HepG2 (cell line): Measurements from ENCODE around the gene SLC7A8. TPM values are rescaled to one million over a fixed set of nuclear protein-coding genes. Genes with fewer than 3 reads are reported as not detected.

Source experiments
- ATAC-seq: fragments of 200-7000 bp; cut with Tn5 transposase; 3 replicates; pipeline ENCODE4 v1.9.1; 2020; ENCODE audit warnings: mild to moderate bottlenecking, moderate library complexity
- BruUV-seq: library from RNA; stranded (reverse); fragments of 400-500 nt; replicated peaks from 2 replicates; lab custom pipeline; 2021; lab: Mats Ljungman, UMichigan
- CTCF ChIA-PET: fragments of 300-600 bp; formaldehyde crosslinking; extraction: SDS; loops from one replicate; lab custom pipeline; 2021; ENCODE audit warnings: low total read pairs, inconsistent platforms, low intra/inter-chr PET ratio; lab: Yijun Ruan, JAX
- POLR2A ChIA-PET: fragments of 350-600 bp; sonication (Branson Sonifier 250); formaldehyde crosslinking; loops from one replicate; lab custom pipeline; 2020; ENCODE audit warnings: antibody characterized with exemption, inconsistent platforms; lab: Yijun Ruan, JAX
- DNase-seq: peaks from one replicate; pipeline ENCODE4 v3.0.0-alpha.2; 2015; ENCODE audit warnings: low spot score
- FAIRE-seq: peaks from 3 replicates; lab custom pipeline; 2011; peaks lifted over from hg19 to GRCh38; lab: Jason Lieb, UNC
- H2AFZ ChIP-seq: one replicate; pipeline ENCODE4 v1.6.1; 2011; ENCODE audit warnings: low read length, inconsistent platforms
- H3K27ac ChIP-seq: fragments of 300-600 bp; 3 replicates; pipeline ENCODE4 v1.8.0; 2011; ENCODE audit warnings: mixed run types, mild to moderate bottlenecking, mixed read lengths, low read length, inconsistent platforms; ENCODE audit not compliant: insufficient read depth; ENCODE audit errors: extremely low read length
- H3K27me3 ChIP-seq, 2 experiments: fragments of 200-600 bp in 1 of 2; 2 replicates in 1 of 2; 3 replicates in 1 of 2; pipeline versions ENCODE4 v1.6.0 to v1.8.0; 2011; ENCODE audit warnings: low read length in 2 of 2, mild to moderate bottlenecking in 2 of 2, moderate library complexity in 2 of 2, inconsistent platforms in 1 of 2; ENCODE audit not compliant: insufficient read depth in 2 of 2, control insufficient read depth in 1 of 2
- H3K36me3 ChIP-seq, 2 experiments: fragments of 200-600 bp in 1 of 2; replicated peaks in 1 of 2; 2 replicates in 1 of 2; 3 replicates in 1 of 2; pipeline versions ENCODE4 v1.5.1 to v1.8.0; 2011; ENCODE audit warnings: low read length in 2 of 2, inconsistent platforms in 1 of 2; ENCODE audit not compliant: insufficient read depth in 2 of 2, control insufficient read depth in 1 of 2
- H3K4me1 ChIP-seq: 2 replicates; pipeline ENCODE4 v1.5.1; 2012; ENCODE audit warnings: low read length, inconsistent platforms; ENCODE audit not compliant: insufficient read depth
- H3K4me2 ChIP-seq: 2 replicates; pipeline ENCODE4 v1.6.0; 2011; ENCODE audit warnings: low read depth, low read length, inconsistent platforms
- H3K4me3 ChIP-seq, 3 experiments: fragments of 200-600 bp in 1 of 3; sonication (generic), shearing (Covaris generic) in 1 of 3; replicated peaks in 1 of 3; 2 replicates each; pipeline ENCODE4 v1.5.1; 2011 to 2016; ENCODE audit warnings: low read length in 3 of 3, inconsistent platforms in 2 of 3, low read depth in 2 of 3, mild to moderate bottlenecking in 2 of 3, control low read depth in 1 of 3, mixed read lengths in 1 of 3; ENCODE audit not compliant: insufficient read depth in 1 of 3
- H3K79me2 ChIP-seq: one replicate; pipeline ENCODE4 v1.6.1; 2011; ENCODE audit warnings: low read length, inconsistent platforms; ENCODE audit not compliant: insufficient read depth
- H3K9ac ChIP-seq: 2 replicates; pipeline ENCODE4 v1.6.0; 2011; ENCODE audit warnings: mild to moderate bottlenecking, low read depth, low read length, inconsistent platforms; ENCODE audit not compliant: insufficient read depth
- H3K9me3 ChIP-seq: 2 replicates; pipeline ENCODE4 v1.5.1; 2012; ENCODE audit warnings: mild to moderate bottlenecking, low read length
- H4K20me1 ChIP-seq: 2 replicates; pipeline ENCODE4 v1.6.0; 2011; ENCODE audit warnings: inconsistent platforms, mild to moderate bottlenecking, low read length, moderate library complexity; ENCODE audit not compliant: insufficient read depth
- FIP1L1 ChIP-seq: fragments of 200-400 bp; formaldehyde crosslinking; IDR thresholded peaks from 2 replicates; pipeline ENCODE4 v1.6.1; 2018; ENCODE audit warnings: low read depth, mild to moderate bottlenecking, low read length, moderate library complexity, borderline replicate concordance; ENCODE audit not compliant: insufficient read depth
- ZNF121 ChIP-seq: sonication (generic); formaldehyde crosslinking; IDR thresholded peaks from 2 replicates; pipeline ENCODE4 v1.5.0; 2020; ENCODE audit warnings: mild to moderate bottlenecking, missing genetic modification reagents
- ZNF569 ChIP-seq: sonication (generic); formaldehyde crosslinking; IDR thresholded peaks from 2 replicates; pipeline ENCODE4 v1.5.0; 2020; ENCODE audit warnings: mild to moderate bottlenecking, missing genetic modification reagents, moderate library complexity, borderline replicate concordance
- ZNF615 ChIP-seq: sonication (generic); formaldehyde crosslinking; IDR thresholded peaks from 2 replicates; pipeline ENCODE4 v1.5.0; 2020; ENCODE audit warnings: mild to moderate bottlenecking, missing genetic modification reagents, borderline replicate concordance
- WGBS: methylation state at CpG from one replicate; pipeline ENCODE4 v1.1.6; 2017; ENCODE audit warnings: low lambda C conversion rate; 5-methylcytosine and 5-hydroxymethylcytosine counted together
- in situ Hi-C: cut with HindIII; loops from 2 replicates; pipeline ENCODE4 v1.10.0; 2017; ENCODE audit warnings: low pct_unique_long_range_greater_than_20kb; ENCODE audit not compliant: extremely low pct_ligation_motif_present
- intact Hi-C: fragments of 100-400 bp; cut with micrococcal nuclease; formaldehyde crosslinking; loops from one replicate; pipeline ENCODE4 v1.10.0; 2022; ENCODE audit not compliant: unreplicated experiment
- polyA plus RNA-seq, 8 experiments: library from polyadenylated mRNA; depleted of rRNA in 3 of 8; stranded (reverse) in 7 of 8; unstranded in 1 of 8; fragments of >200 nt; fragmentation: Illumina TruSeq in 4 of 8; extraction: Trizol in 4 of 8; gene quantifications; 2 replicates each; pipeline versions ENCODE4 v1.2.1 to v1.2.3, GENCODE V29; 2011 to 2016; ENCODE audit warnings: low read depth in 4 of 8, missing spikeins in 1 of 8, mixed read lengths in 1 of 8; ENCODE audit not compliant: insufficient read depth in 1 of 8
- total RNA-seq, 5 experiments: library from RNA; depleted of rRNA; stranded (reverse); fragments of >200 nt; fragmentation: Illumina TruSeq; extraction: Trizol; gene quantifications; 2 replicates each; pipeline ENCODE4 v1.2.3, GENCODE V29; 2016; ENCODE audit warnings: low read depth in 1 of 5
- TF ChIP-seq, protein P1 (sequence below): sonication (generic); formaldehyde crosslinking; IDR thresholded peaks from 2 replicates; pipeline ENCODE4 v1.5.0; 2020; ENCODE audit warnings: mild to moderate bottlenecking, missing genetic modification reagents

SLC7A8 gene
- total and polyA plus RNA-seq, 2 of the 13 experiments (the other 11 are each of a cell fraction or from before 2014, with no cell fraction given) = 0.25 TPM; not detected in 1

DNA sequence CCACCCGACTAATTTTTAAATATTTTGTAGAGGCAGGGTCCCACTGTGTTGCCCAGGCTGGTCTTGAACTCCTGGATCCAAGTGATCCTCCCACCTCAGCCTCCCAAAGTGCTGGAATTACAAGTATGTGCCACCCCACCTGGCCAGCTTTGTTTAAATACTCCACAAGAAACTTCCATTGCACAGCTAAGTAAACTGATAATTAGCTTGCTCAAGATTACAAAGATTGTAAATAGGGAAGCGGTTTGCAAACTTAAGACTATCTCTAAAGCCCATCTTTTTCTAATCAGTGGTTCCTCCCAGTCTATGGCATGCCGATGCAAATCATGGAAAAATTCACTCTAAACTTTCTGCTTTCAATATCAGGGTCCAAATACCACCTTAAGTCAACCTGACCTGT, 9.7 kb downstream of the SLC7A8 start:
- POLR2A ChIA-PET = no interaction called here
- no peak for ATAC-seq

DNA sequence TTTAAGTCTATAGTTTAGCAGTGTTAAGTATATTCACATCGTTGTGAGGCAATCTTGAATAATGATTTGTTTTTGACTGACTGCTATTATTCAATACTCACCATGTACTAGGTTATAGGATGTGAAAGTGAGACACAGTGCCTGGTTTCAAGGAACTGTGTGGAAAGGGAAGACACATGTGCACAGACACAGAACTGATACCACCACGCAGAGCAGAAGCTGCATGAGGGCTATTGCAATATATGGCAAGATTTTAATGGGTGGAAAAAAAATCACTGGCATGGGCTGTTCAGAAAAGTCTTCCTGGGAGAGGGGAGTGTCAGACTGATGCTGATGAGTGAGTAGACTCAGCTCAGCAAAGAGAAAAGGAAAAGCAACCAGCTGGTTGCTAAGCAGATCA, 10.4 kb downstream of the SLC7A8 start:
- Histone ChIP-seq H3K4me1 (peaks cover 15% of the 10 kb centered on the region), H3K9ac (no peak overlapping the region), H3K36me3 (no peaks in the 10 kb centered on the region), H3K9me3 (no peaks in the 10 kb centered on the region), H4K20me1 (no peaks in the 10 kb centered on the region), H3K27me3 (peaks cover 3 to 31% of the 10 kb centered on the region in 2 experiments; a peak in 3 of 5 replicates), H3K27ac (no peak overlapping the region), H3K4me3 (no peak overlapping the region), H3K79me2 (no peaks in the 10 kb centered on the region), H2AFZ (no peak overlapping the region), H3K4me2 (no peak overlapping the region)
- intact Hi-C loops (no loop called here), in situ Hi-C loops (no loop called here)
- no TSS peak for BruUV-seq
- CTCF ChIA-PET = no interaction called here
- 51% methylated on average over 2 of the region's 2 CpGs for WGBS
- TF ChIP-seq ZNF569 (no peak), ZNF615 (CRISPR knock-in tag) (no peak)
- ATAC-seq (no peak), DNase-seq (no peak), FAIRE-seq (no peak)
- POLR2A ChIA-PET = interaction anchor here (1.2 kb wide), 1 partner anchor 9 kb away, joined by 3 read pairs; no protein-coding TSS in a partner anchor

More for the DNA sequence above, 9.7 kb downstream of the SLC7A8 start:
- in situ Hi-C loops (no loop called here), intact Hi-C loops (no loop called here)
- Histone ChIP-seq H4K20me1 (no peaks in the 10 kb centered on the region), H3K4me1 (peaks cover 15% of the 10 kb centered on the region), H3K4me3 (no peak overlapping the region), H3K27me3 (peaks cover 1 to 28% of the 10 kb centered on the region in 2 experiments; a peak in 3 of 5 replicates), H3K27ac (no peak overlapping the region), H2AFZ (no peak overlapping the region), H3K9ac (no peak overlapping the region), H3K9me3 (no peaks in the 10 kb centered on the region), H3K79me2 (no peaks in the 10 kb centered on the region), H3K4me2 (no peak overlapping the region), H3K36me3 (no peaks in the 10 kb centered on the region)
- BruUV-seq = no TSS peak
- TF ChIP-seq, protein P1, sequence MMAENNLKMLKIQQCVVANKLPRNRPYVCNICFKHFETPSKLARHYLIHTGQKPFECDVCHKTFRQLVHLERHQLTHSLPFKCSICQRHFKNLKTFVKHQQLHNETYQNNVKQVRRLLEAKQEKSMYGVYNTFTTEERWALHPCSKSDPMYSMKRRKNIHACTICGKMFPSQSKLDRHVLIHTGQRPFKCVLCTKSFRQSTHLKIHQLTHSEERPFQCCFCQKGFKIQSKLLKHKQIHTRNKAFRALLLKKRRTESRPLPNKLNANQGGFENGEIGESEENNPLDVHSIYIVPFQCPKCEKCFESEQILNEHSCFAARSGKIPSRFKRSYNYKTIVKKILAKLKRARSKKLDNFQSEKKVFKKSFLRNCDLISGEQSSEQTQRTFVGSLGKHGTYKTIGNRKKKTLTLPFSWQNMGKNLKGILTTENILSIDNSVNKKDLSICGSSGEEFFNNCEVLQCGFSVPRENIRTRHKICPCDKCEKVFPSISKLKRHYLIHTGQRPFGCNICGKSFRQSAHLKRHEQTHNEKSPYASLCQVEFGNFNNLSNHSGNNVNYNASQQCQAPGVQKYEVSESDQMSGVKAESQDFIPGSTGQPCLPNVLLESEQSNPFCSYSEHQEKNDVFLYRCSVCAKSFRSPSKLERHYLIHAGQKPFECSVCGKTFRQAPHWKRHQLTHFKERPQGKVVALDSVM (CRISPR knock-in tag) = peak; percentile 74
- TF ChIP-seq FIP1L1 = no peak
- peak; percentile 52; the same call in 1 of the 2 replicates for TF ChIP-seq ZNF121 (CRISPR knock-in tag)
- 24% methylated on average over 3 of the region's 3 CpGs for WGBS
- FAIRE-seq = no peak
- CTCF ChIA-PET = no interaction called here
- no peak for DNase-seq
